ENCODE data around the gene AGAP1. TPM values are rescaled to one million over a fixed set of nuclear protein-coding genes. Genes with fewer than 3 reads are reported as not detected.
A peak's percentile ranks its signal among the peaks of the same experiment; 100 is the strongest.

Gene AGAP1
- total and polyA plus RNA-seq, 7 donors, result 10.8 to 42.7 (median 18.6) TPM

- H3K9me3 ChIP-seq, result no peaks in the 10 kb centered on the region
- 93% methylated on average over 14 of the region's 14 CpGs for WGBS, 2 donors
- H3K4me3 ChIP-seq, result no peak overlapping the region
- peak; percentile 44 for DNase-seq
- peaks cover 0 to 15% (median 0%) of the 10 kb centered on the region in 4 donors for H3K36me3 ChIP-seq
- TF ChIP-seq POLR2AphosphoS5 (IDR thresholded peaks at IDR 0.05), result no peak
- TF ChIP-seq EP300 (IDR thresholded peaks at IDR 0.05), result no peak
- no peak for TF ChIP-seq POLR2A (IDR thresholded peaks at IDR 0.05)
- no peak for TF ChIP-seq CTCF (IDR thresholded peaks at IDR 0.05)
- intact Hi-C loops (cut with DNase I), result no loop called here
- H3K4me1 ChIP-seq, result no peaks in the 10 kb centered on the region
- no peak overlapping the region for H3K27ac ChIP-seq
- no peaks in the 10 kb centered on the region for H3K27me3 ChIP-seq
Measured at GRCh38 chr2:235776531-235776930, 282.7 kb downstream of the AGAP1 start.

- no peaks in the 10 kb centered on the region for H3K27me3 ChIP-seq
- 35 to 36% methylated on average over 8 of the region's 8 CpGs for WGBS, 2 donors
- H3K9me3 ChIP-seq, result no peaks in the 10 kb centered on the region
- H3K4me1 ChIP-seq, result no peaks in the 10 kb centered on the region
- peak; percentile 79 for DNase-seq
- no peak for TF ChIP-seq EP300 (IDR thresholded peaks at IDR 0.05)
- TF ChIP-seq CTCF (IDR thresholded peaks at IDR 0.05), result peak; percentile 34 to 86 (median 64)
- no peak for TF ChIP-seq POLR2AphosphoS5 (IDR thresholded peaks at IDR 0.05)
- H3K4me3 ChIP-seq, result no peak overlapping the region
- H3K27ac ChIP-seq, result no peak overlapping the region
- intact Hi-C loops (cut with DNase I), result no loop called here
- peaks cover 0 to 6% (median 0%) of the 10 kb centered on the region in 4 donors for H3K36me3 ChIP-seq
Measured at GRCh38 chr2:235779444-235779896, 285.6 kb downstream of the AGAP1 start.

- Histone ChIP-seq H3K4me3 (no peak overlapping the region), H3K9me3 (no peaks in the 10 kb centered on the region), H3K36me3 (peaks cover 0 to 1% (median 0%) of the 10 kb centered on the region in 4 donors), H3K27ac (no peak overlapping the region), H3K4me1 (no peaks in the 10 kb centered on the region), H3K27me3 (no peaks in the 10 kb centered on the region)
- no peak for DNase-seq
- intact Hi-C loops (cut with DNase I), result no loop called here
- WGBS, 2 donors, result 82 to 86% methylated on average over 4 of the region's 4 CpGs
- TF ChIP-seq POLR2A (IDR thresholded peaks at IDR 0.05) (no peak), EP300 (IDR thresholded peaks at IDR 0.05) (no peak), CTCF (IDR thresholded peaks at IDR 0.05) (no peak), POLR2AphosphoS5 (IDR thresholded peaks at IDR 0.05) (no peak)
Measured at GRCh38 chr2:235780401-235780800, 286.6 kb downstream of the AGAP1 start.

- H3K4me1 ChIP-seq, result no peaks in the 10 kb centered on the region
- no peaks in the 10 kb centered on the region for H3K9me3 ChIP-seq
- intact Hi-C loops (cut with DNase I), result no loop called here
- no peak for TF ChIP-seq POLR2A (IDR thresholded peaks at IDR 0.05)
- no peak for TF ChIP-seq POLR2AphosphoS5 (IDR thresholded peaks at IDR 0.05)
- no peak for TF ChIP-seq CTCF (IDR thresholded peaks at IDR 0.05)
- TF ChIP-seq EP300 (IDR thresholded peaks at IDR 0.05), result no peak
- 90 to 97% methylated on average over 6 of the region's 6 CpGs for WGBS, 2 donors
- H3K27me3 ChIP-seq, result no peaks in the 10 kb centered on the region
- H3K36me3 ChIP-seq, result no peaks in the 10 kb centered on the region
- H3K27ac ChIP-seq, result no peak overlapping the region
- H3K4me3 ChIP-seq, result no peak overlapping the region
- DNase-seq, result no peak
Measured at GRCh38 chr2:235781775-235782174, 287.9 kb downstream of the AGAP1 start.

GRCh38 chr2:235784788-235785187 is 290.9 kb downstream of the AGAP1 start:
- no peak overlapping the region for H3K27ac ChIP-seq
- WGBS, 2 donors, result 94% methylated on average over 4 of the region's 4 CpGs
- no peak for DNase-seq
- no peak overlapping the region for H3K4me3 ChIP-seq
- TF ChIP-seq POLR2A (IDR thresholded peaks at IDR 0.05) (no peak), CTCF (IDR thresholded peaks at IDR 0.05) (no peak), POLR2AphosphoS5 (IDR thresholded peaks at IDR 0.05) (no peak), EP300 (IDR thresholded peaks at IDR 0.05) (no peak)
- no peaks in the 10 kb centered on the region for H3K4me1 ChIP-seq
- intact Hi-C loops (cut with DNase I), result no loop called here
- H3K9me3 ChIP-seq, result no peaks in the 10 kb centered on the region
- no peaks in the 10 kb centered on the region for H3K36me3 ChIP-seq
- H3K27me3 ChIP-seq, result no peaks in the 10 kb centered on the region

Data from sigmoid colon (tissue), 7 donors.